ENCODE measurements around the gene FURIN.

Gene FURIN

GRCh38 chr15:90863987-90864386 is 4.4 kb upstream of the FURIN start:
- no peak overlapping the region for H3K4me3 ChIP-seq (ENCODE audit: low read length)
- H3K36me3 ChIP-seq (ENCODE audit: control insufficient read depth, low read depth, low read length) = no peaks in the 10 kb centered on the region
- no peak overlapping the region for H3K9ac ChIP-seq (ENCODE audit: low read length)
- H3K27ac ChIP-seq (ENCODE audit: low read length) = no peak overlapping the region
- peaks cover 17% of the 10 kb centered on the region for H3K4me1 ChIP-seq (ENCODE audit: control insufficient read depth, low read depth, low read length)
- no peaks in the 10 kb centered on the region for H3K9me3 ChIP-seq (ENCODE audit: control insufficient read depth, low read depth, low read length)
- no peaks in the 10 kb centered on the region for H3K27me3 ChIP-seq (ENCODE audit: control insufficient read depth, insufficient read depth, low read length)

- H3K27me3 ChIP-seq (ENCODE audit: control insufficient read depth, insufficient read depth, low read length) = no peaks in the 10 kb centered on the region
- H3K36me3 ChIP-seq (ENCODE audit: control insufficient read depth, low read depth, low read length) = no peaks in the 10 kb centered on the region
- H3K4me3 ChIP-seq (ENCODE audit: low read length) = no peak overlapping the region
- H3K9me3 ChIP-seq (ENCODE audit: control insufficient read depth, low read depth, low read length) = no peaks in the 10 kb centered on the region
- no peak overlapping the region for H3K27ac ChIP-seq (ENCODE audit: low read length)
- peaks cover 18% of the 10 kb centered on the region for H3K4me1 ChIP-seq (ENCODE audit: control insufficient read depth, low read depth, low read length)
- no peak overlapping the region for H3K9ac ChIP-seq (ENCODE audit: low read length)
Measured at GRCh38 chr15:90864507-90864906, 3.9 kb upstream of the FURIN start.

- H3K4me3 ChIP-seq (ENCODE audit: low read length) = no peak overlapping the region
- H3K4me1 ChIP-seq (ENCODE audit: control insufficient read depth, low read depth, low read length) = peaks cover 26% of the 10 kb centered on the region
- no peak overlapping the region for H3K27ac ChIP-seq (ENCODE audit: low read length)
- H3K36me3 ChIP-seq (ENCODE audit: control insufficient read depth, low read depth, low read length) = no peaks in the 10 kb centered on the region
- no peaks in the 10 kb centered on the region for H3K27me3 ChIP-seq (ENCODE audit: control insufficient read depth, insufficient read depth, low read length)
- no peak overlapping the region for H3K9ac ChIP-seq (ENCODE audit: low read length)
- no peaks in the 10 kb centered on the region for H3K9me3 ChIP-seq (ENCODE audit: control insufficient read depth, low read depth, low read length)
Measured at GRCh38 chr15:90865702-90866101, 2.7 kb upstream of the FURIN start.

GRCh38 chr15:90866161-90866715 is 2.1 kb upstream of the FURIN start:
- peaks cover 26% of the 10 kb centered on the region for H3K4me1 ChIP-seq (ENCODE audit: control insufficient read depth, low read depth, low read length)
- H3K36me3 ChIP-seq (ENCODE audit: control insufficient read depth, low read depth, low read length) = no peaks in the 10 kb centered on the region
- H3K27ac ChIP-seq (ENCODE audit: low read length) = no peak overlapping the region
- no peak overlapping the region for H3K4me3 ChIP-seq (ENCODE audit: low read length)
- no peak overlapping the region for H3K9ac ChIP-seq (ENCODE audit: low read length)
- H3K27me3 ChIP-seq (ENCODE audit: control insufficient read depth, insufficient read depth, low read length) = no peaks in the 10 kb centered on the region
- no peaks in the 10 kb centered on the region for H3K9me3 ChIP-seq (ENCODE audit: control insufficient read depth, low read depth, low read length)

- no peak overlapping the region for H3K9ac ChIP-seq (ENCODE audit: low read length)
- H3K9me3 ChIP-seq (ENCODE audit: control insufficient read depth, low read depth, low read length) = no peaks in the 10 kb centered on the region
- peaks cover 26% of the 10 kb centered on the region for H3K4me1 ChIP-seq (ENCODE audit: control insufficient read depth, low read depth, low read length)
- no peak overlapping the region for H3K27ac ChIP-seq (ENCODE audit: low read length)
- H3K4me3 ChIP-seq (ENCODE audit: low read length) = no peak overlapping the region
- H3K36me3 ChIP-seq (ENCODE audit: control insufficient read depth, low read depth, low read length) = no peaks in the 10 kb centered on the region
- H3K27me3 ChIP-seq (ENCODE audit: control insufficient read depth, insufficient read depth, low read length) = no peaks in the 10 kb centered on the region
Measured at GRCh38 chr15:90866800-90867199, 1.6 kb upstream of the FURIN start.

GRCh38 chr15:90869140-90869541 is 753 bp downstream of the FURIN start:
- peaks cover 45% of the 10 kb centered on the region for H3K4me1 ChIP-seq (ENCODE audit: control insufficient read depth, low read depth, low read length)
- H3K9me3 ChIP-seq (ENCODE audit: control insufficient read depth, low read depth, low read length) = no peaks in the 10 kb centered on the region
- H3K36me3 ChIP-seq (ENCODE audit: control insufficient read depth, low read depth, low read length) = no peaks in the 10 kb centered on the region
- no peak overlapping the region for H3K9ac ChIP-seq (ENCODE audit: low read length)
- H3K27ac ChIP-seq (ENCODE audit: low read length) = no peak overlapping the region
- no peaks in the 10 kb centered on the region for H3K27me3 ChIP-seq (ENCODE audit: control insufficient read depth, insufficient read depth, low read length)
- H3K4me3 ChIP-seq (ENCODE audit: low read length) = no peak overlapping the region

GRCh38 chr15:90869601-90870353 is 1.4 kb downstream of the FURIN start:
- no peaks in the 10 kb centered on the region for H3K27me3 ChIP-seq (ENCODE audit: control insufficient read depth, insufficient read depth, low read length)
- H3K4me1 ChIP-seq (ENCODE audit: control insufficient read depth, low read depth, low read length) = peaks cover 50% of the 10 kb centered on the region
- H3K9ac ChIP-seq (ENCODE audit: low read length) = no peak overlapping the region
- H3K27ac ChIP-seq (ENCODE audit: low read length) = no peak overlapping the region
- peak overlapping the region; percentile 63 for H3K4me3 ChIP-seq (ENCODE audit: low read length)
- H3K36me3 ChIP-seq (ENCODE audit: control insufficient read depth, low read depth, low read length) = no peaks in the 10 kb centered on the region
- H3K9me3 ChIP-seq (ENCODE audit: control insufficient read depth, low read depth, low read length) = no peaks in the 10 kb centered on the region

GRCh38 chr15:90870354-90871138 is 2.2 kb downstream of the FURIN start:
- peak overlapping the region; percentile 63 for H3K4me3 ChIP-seq (ENCODE audit: low read length)
- H3K9ac ChIP-seq (ENCODE audit: low read length) = peak overlapping the region; percentile 56
- peaks cover 50% of the 10 kb centered on the region for H3K4me1 ChIP-seq (ENCODE audit: control insufficient read depth, low read depth, low read length)
- no peaks in the 10 kb centered on the region for H3K36me3 ChIP-seq (ENCODE audit: control insufficient read depth, low read depth, low read length)
- H3K27me3 ChIP-seq (ENCODE audit: control insufficient read depth, insufficient read depth, low read length) = no peaks in the 10 kb centered on the region
- H3K9me3 ChIP-seq (ENCODE audit: control insufficient read depth, low read depth, low read length) = no peaks in the 10 kb centered on the region
- H3K27ac ChIP-seq (ENCODE audit: low read length) = no peak overlapping the region

- Histone ChIP-seq H3K4me1 (ENCODE audit: control insufficient read depth, low read depth, low read length) (peaks cover 50% of the 10 kb centered on the region), H3K36me3 (ENCODE audit: control insufficient read depth, low read depth, low read length) (no peaks in the 10 kb centered on the region), H3K27me3 (ENCODE audit: control insufficient read depth, insufficient read depth, low read length) (no peaks in the 10 kb centered on the region), H3K9me3 (ENCODE audit: control insufficient read depth, low read depth, low read length) (no peaks in the 10 kb centered on the region), H3K27ac (ENCODE audit: low read length) (no peak overlapping the region), H3K4me3 (ENCODE audit: low read length) (peak overlapping the region; percentile 63), H3K9ac (ENCODE audit: low read length) (peak overlapping the region; percentile 56)
Measured at GRCh38 chr15:90871139-90871715, 2.8 kb downstream of the FURIN start.

GRCh38 chr15:90871716-90872485 is 3.5 kb downstream of the FURIN start:
- peaks cover 2% of the 10 kb centered on the region for H3K36me3 ChIP-seq (ENCODE audit: control insufficient read depth, low read depth, low read length)
- no peak overlapping the region for H3K27ac ChIP-seq (ENCODE audit: low read length)
- no peaks in the 10 kb centered on the region for H3K9me3 ChIP-seq (ENCODE audit: control insufficient read depth, low read depth, low read length)
- peak overlapping the region; percentile 14 for H3K9ac ChIP-seq (ENCODE audit: low read length)
- peak overlapping the region; percentile 61 for H3K4me3 ChIP-seq (ENCODE audit: low read length)
- H3K27me3 ChIP-seq (ENCODE audit: control insufficient read depth, insufficient read depth, low read length) = no peaks in the 10 kb centered on the region
- peaks cover 50% of the 10 kb centered on the region for H3K4me1 ChIP-seq (ENCODE audit: control insufficient read depth, low read depth, low read length)

All from iPS-18a (cell line).